Ishikawa (cell line): Measurements from ENCODE around the gene BARX1.

Experiments used
- FOXM1 ChIP-seq: IDR thresholded peaks from 2 replicates; pipeline ENCODE4 v1.6.1; 2012; ENCODE audit warnings: low read depth, borderline replicate concordance
- REST ChIP-seq: IDR thresholded peaks from 2 replicates; pipeline ENCODE4 v1.6.1; 2012; ENCODE audit warnings: low read depth, mild to moderate bottlenecking
- USF1 ChIP-seq: IDR thresholded peaks from 2 replicates; pipeline ENCODE4 v1.6.1; 2012
- YY1 ChIP-seq: IDR thresholded peaks from 2 replicates; pipeline ENCODE4 v1.6.1; 2012; ENCODE audit warnings: low read depth

GRCh38 chr9:93950619-93951601, 4.2 kb downstream of the BARX1 start:
- TF ChIP-seq USF1 (no peak), FOXM1 (no peak), YY1 (no peak), REST (no peak)
